HG03064 (cell line): ENCODE measurements around the gene YTHDF2.
"Not testable (repeated sequence)": the region's sequence is repeated elsewhere in the genome, so short reads cannot be mapped to it uniquely, and the experiment has no call there.

Source experiments
- ATAC-seq: cut with Tn5 transposase; IDR thresholded peaks from one replicate; pipeline ENCODE4 v1.9.1; 2021; ENCODE audit warnings: low read depth; ENCODE audit not compliant: unreplicated experiment

The YTHDF2 gene

GRCh38 chr1:28736450-28737306, at the start of gene YTHDF2:
Gene YTHDF2 (plus strand): TSS chr1:28736940. CDS start chr1:28737121, 181 bp downstream.
- ATAC-seq, result peak; percentile 79

DNA sequence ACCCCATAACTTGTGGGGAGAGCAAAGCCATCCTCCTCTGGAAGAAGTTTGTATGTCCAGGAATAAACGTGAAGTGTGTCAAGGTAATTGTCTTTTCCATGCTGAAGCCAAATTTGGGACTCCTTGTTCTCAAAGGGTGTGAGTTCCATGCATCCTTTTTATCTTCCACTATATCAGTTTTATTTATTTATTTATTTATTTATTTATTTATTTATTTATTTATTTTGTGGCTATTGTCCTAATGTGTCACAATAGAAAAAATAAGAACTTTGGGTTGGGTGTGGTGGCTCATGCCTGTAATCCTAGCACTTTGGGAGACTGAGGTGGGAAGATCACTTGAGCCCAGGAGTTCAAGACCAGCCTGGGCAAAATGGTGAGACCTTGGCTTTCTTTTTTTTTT, 45.1 kb upstream of the YTHDF2 start:
- ATAC-seq, result not testable (repeated sequence)

- ATAC-seq, result no peak
These were observed 33.1 kb upstream of the YTHDF2 start for GRCh38 chr1:28703629-28704028.

- no peak for ATAC-seq
These were observed 20.4 kb upstream of the YTHDF2 start for GRCh38 chr1:28716336-28716735.

GRCh38 chr1:28718166-28718565, 18.6 kb upstream of the YTHDF2 start:
- no peak for ATAC-seq

DNA sequence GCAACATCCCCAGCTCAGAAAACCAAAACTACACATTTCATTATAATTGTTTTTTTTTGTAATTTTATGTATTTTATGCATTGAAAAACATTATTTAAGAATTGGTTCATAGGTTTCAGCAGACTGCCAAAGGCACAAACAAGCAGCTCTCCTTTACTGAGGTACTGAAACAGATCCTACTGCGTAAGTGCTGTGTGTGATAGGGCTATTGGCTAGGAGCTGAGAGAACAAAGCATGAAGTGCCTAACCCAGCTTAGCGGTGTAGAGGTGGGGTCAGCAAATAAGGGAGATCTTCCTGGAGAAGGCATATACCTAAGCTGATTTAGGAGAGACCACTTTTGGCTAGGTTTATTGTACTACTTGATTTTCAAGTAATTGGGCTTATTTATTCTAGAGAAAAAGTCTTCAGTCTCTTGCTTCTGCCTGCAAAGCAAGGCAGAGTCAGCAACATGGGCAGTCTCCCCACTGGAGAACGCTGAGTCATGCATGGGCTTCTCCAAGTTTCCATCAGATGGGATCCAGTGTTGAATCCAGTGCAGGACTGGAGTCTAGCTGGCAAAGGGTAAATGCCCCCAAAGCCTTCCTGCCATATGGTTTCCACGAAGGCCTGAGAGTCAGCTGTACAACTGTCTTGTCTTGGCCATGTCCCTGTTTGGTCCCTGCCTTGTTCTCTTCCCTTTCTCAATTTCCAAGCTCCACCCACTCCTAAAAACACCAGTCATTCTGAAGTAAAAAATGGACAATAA, 18.0 kb upstream of the YTHDF2 start:
- ATAC-seq, result no peak

DNA sequence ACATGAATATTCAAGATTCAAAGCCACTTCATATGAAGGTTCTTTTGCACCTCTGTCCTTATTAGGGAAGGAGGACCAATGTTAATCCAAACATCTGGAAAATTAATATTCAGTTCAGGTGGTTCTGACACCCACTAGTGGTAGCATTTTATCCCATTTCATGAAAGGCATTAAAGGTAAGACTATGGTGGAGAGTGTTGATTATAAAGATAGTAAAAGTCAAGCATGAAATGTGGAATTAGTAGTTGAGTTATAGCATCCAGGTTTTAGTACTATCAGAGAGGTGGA, 17.5 kb upstream of the YTHDF2 start:
- no peak for ATAC-seq

- ATAC-seq, result no peak
These were observed 16.4 kb upstream of the YTHDF2 start for GRCh38 chr1:28720376-28720775.

GRCh38 chr1:28721927-28722326, 14.8 kb upstream of the YTHDF2 start:
- ATAC-seq, result not testable (repeated sequence)

- ATAC-seq, result not testable (repeated sequence)
These were observed 11.4 kb upstream of the YTHDF2 start for GRCh38 chr1:28725365-28725764.

DNA sequence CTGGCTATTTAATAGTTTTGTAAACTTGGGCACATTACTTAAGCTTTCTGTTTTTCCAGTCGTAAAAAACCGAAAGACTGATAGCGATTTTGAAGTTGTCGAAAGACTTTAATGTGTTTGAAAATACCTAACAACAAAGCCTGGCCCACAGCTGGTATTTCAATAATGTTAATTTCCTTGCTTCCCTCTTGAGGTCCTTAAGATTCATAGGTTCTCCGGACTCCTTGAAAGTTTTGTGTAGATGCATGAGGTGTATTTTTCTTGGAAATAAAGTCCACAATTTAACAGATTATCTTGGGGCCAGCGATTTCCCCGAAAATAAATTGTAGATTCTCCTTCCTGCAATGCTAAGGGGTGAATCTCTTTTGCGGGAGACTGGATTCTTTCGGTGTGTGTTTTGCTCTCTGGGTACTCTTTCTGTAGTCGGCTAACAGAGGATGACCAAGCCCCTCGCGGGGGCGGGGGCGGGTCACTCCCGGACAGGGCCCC, 735 bp upstream of the YTHDF2 start:
- ATAC-seq, result no peak

DNA sequence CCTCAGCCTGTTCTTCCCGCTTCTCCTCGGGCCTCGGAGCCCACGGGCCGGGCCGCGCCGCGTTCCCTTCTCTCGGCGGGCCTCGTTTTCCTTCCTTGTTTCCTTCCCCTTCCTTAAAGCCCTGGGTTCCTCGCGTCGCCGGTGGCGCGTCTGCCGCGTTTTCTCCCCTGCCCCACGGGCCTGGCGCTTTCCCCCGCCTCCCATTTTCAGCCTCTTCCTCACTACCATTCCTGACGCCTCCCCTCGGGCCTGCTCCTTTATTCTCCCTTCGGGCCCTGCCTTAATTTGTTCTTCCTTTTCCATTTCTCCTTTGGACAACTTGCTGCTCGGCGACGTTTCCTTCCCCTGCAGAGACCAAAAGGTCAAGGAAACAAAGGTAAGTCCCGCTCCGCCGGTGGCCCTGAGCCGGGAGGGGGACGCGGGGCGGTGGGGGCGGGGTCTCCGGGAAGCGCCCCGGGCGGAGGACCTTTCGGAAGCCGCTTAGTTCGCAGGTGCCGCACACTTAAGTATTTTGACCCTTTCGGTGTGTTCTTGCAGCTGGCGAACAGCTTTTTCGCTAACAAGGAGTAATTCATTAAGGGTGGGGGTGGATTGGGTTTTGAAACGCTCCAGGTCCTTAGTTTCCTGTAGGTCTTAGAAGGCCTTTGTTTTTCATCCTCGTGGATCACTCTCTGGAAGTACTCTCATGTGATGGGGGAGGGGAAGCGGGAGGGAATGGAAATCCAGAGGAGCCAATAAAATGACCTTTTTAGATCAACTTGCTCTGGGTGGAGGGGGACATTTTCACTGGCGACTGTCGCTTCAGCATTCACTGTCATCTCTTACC, 780 bp downstream of the YTHDF2 start:
- no peak for ATAC-seq

GRCh38 chr1:28740118-28740517, 3.4 kb downstream of the YTHDF2 start:
- no peak for ATAC-seq

GRCh38 chr1:28744184-28744583, 7.4 kb downstream of the YTHDF2 start:
- ATAC-seq, result no peak

- ATAC-seq, result no peak
These were observed 9.0 kb downstream of the YTHDF2 start for GRCh38 chr1:28745653-28746173.

DNA sequence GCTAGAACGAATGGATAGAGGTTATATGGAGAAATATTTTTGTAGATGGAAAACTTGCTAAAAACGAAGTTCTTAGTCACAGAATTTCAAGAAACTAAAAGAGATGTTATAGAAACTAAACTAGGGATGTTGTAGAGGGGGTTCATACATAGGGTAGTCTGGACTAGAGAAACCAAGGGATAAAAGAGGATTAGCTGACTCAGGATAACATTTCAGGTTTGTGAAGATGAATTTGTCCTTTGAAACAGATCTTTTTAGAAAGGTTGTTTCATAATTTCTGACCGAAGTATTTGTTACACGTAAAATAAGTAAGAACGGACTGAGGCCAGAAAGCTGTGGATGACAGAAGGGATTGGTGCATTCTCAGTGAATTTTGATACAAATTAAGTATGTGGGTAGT, 13.6 kb downstream of the YTHDF2 start:
- ATAC-seq, result no peak

DNA sequence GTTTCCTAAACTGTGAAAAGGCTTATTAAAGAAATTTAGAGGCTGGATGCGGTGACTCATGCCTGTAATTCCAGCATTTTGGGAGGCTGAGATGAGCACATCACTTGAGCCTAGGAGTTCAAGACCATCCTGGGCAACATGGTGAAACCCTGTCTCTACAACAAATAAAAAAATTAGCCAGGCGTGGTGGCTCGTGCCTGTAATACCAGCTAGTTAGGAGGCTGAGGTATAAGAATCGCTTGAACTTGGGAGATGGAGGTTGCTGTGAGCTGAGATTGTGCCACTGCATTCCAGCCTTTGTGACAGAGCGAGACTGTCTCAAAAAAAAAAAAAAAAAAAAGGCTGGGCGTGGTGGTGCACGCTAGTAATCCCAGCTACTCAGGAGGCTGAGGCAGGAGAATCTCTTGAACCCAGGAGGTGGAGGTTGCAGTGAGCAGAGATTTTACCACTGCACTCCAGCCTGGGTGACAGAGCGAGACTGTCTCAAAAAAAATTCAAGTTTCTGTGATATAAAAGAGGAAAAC, 14.1 kb downstream of the YTHDF2 start:
- not testable (repeated sequence) for ATAC-seq

GRCh38 chr1:28751315-28752060, 14.7 kb downstream of the YTHDF2 start:
- ATAC-seq, result no peak

DNA sequence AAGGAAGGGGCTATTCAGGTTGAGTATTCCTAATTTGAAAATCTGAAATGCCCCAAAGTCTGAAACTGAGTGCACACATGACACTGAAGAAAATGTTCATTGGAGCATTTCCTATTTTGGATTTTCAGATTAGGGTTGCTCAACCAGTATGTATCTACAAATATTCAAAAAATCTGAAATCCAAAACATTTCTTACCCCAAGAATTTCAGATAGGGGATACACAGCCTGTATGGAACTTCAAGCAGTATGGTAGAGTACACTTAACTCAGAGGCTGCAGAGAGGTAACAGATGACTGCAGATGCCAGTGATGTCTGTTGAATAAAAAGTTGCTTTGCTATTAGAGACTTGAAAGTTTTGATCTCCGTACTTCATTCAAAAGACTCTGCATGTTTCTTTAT, 19.0 kb downstream of the YTHDF2 start:
- no peak for ATAC-seq

GRCh38 chr1:28756846-28757245, 20.1 kb downstream of the YTHDF2 start:
- no peak for ATAC-seq
